ENCODE results near the gene SRBD1.

DNA sequence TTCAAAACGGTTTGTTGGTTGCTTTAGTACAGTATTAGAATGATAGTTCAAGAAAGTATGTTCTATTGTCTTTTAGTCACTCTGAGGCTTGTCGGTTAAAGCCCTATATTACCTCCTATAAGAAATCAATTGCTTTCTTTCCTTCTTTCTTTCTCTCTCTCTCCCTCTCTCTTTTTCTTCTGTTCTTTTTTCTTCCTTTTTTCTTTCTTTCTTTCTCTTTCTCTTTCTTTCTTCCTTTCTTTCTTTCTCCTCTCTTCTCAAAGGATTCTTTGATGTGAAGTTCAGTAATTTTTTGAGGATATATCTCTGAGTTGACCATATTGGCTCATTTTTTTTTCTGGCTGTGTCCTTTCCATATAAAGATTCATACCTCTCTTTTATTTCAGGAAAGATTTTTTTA, 249.4 kb downstream of the SRBD1 start:
- no peak for TF ChIP-seq TAF1 (IDR thresholded peaks at IDR 0.05; ENCODE audit: low read depth, low read length)
- no peak for TF ChIP-seq POLR2AphosphoS5 (IDR thresholded peaks at IDR 0.05; ENCODE audit: low read depth, low read length)
- TF ChIP-seq POLR2A (IDR thresholded peaks at IDR 0.05; ENCODE audit: low read depth, low read length): no peak
- no peak for TF ChIP-seq SPI1 (IDR thresholded peaks at IDR 0.05; ENCODE audit: low read depth, low read length)
- no peak for TF ChIP-seq POU2F2 (IDR thresholded peaks at IDR 0.05; ENCODE audit: low read depth, low read length)
